Heart left ventricle (tissue), 13 donors: ENCODE measurements around the gene EGR2.

Source experiments
- CTCF ChIP-seq, 12 donors: fragments of 200-600 bp; sonication (generic) in 4 of 12; IDR thresholded peaks; one replicate each; pipeline versions ENCODE4 v1.5.0 to v1.8.0; 2018 to 2022; ENCODE audit warnings: antibody characterized with exemption in 12 of 12, mild to moderate bottlenecking in 5 of 12
- POLR2A ChIP-seq, 2 donors: fragments of 450-650 bp; IDR thresholded peaks; one replicate each; pipeline ENCODE4 v1.6.1; 2017; ENCODE audit warnings: antibody characterized with exemption in 2 of 2, mild to moderate bottlenecking in 2 of 2, moderate library complexity in 2 of 2
- donor health status: ischemic (EF 13 %, LVEDD 7.1; RV severe dilation, severe dysfunction).
- donor health status: DM: no; HTN: yes; CAD: no.
- donor health status: DM: no; HTN: no; CAD: no.
- donor health status: ischemic (EF 25% LVEDD 6.9; RV normal size, moderate dysfunction).
- donor health status: ischemic (EF 25% LVEDD 5.7; RV mildly dilated, moderate dysfunction).
- donor health status: ischemic (EF 35%, LVEDD 5.7; RV mildly dilated, moderate dysfunction).
- donor health status: nonischemic (EF 11% LVEDD 7.7; RV severe dilation, severe dysfunction).
- donor health status: DM: yes; HTN: yes; CAD: no.
- donor health status: PGD.
- donor health status: ischemic (EF 29% LVEDD 5.4; RV normal size, mild dysfunction).
- donor health status: nonischemic (EF 23%, LVEDD 6.1; RV moderate dilation, normal function).

GRCh38 chr10:62805231-62806099 is 10.7 kb downstream of the EGR2 start:
- TF ChIP-seq POLR2A (IDR thresholded peaks at IDR 0.05): no peak
- no peak for TF ChIP-seq CTCF (IDR thresholded peaks at IDR 0.05)
